HepG2 (cell line): Measurements from ENCODE around the gene NDUFB10. TPM values are rescaled to one million over a fixed set of nuclear protein-coding genes. Genes with fewer than 3 reads are reported as not detected.
A peak's percentile ranks its signal among the peaks of the same experiment; 100 is the strongest.

ENCODE experiments used
- ATAD3A ChIP-seq: sonication (generic); formaldehyde crosslinking; IDR thresholded peaks from 2 replicates; pipeline ENCODE4 v1.4.0; 2020; ENCODE audit warnings: missing genetic modification reagents
- ATF7-NPFF ChIP-seq: sonication (generic); formaldehyde crosslinking; IDR thresholded peaks from 2 replicates; pipeline ENCODE4 v1.8.1; 2023; ENCODE audit warnings: mild to moderate bottlenecking, low read depth, missing genetic modification reagents, moderate library complexity
- FOXP1 ChIP-seq, 2 experiments: fragments of 450-650 bp in 1 of 2; IDR thresholded peaks; 2 replicates each; pipeline ENCODE4 v1.6.1; 2017 to 2018; ENCODE audit warnings: antibody characterized with exemption in 1 of 2
- HNRNPLL ChIP-seq: fragments of 200-400 bp; formaldehyde crosslinking; IDR thresholded peaks from 2 replicates; pipeline ENCODE4 v1.6.1; 2017; ENCODE audit warnings: mild to moderate bottlenecking, low read depth, low read length; ENCODE audit not compliant: poor library complexity, severe bottlenecking
- KLF12 ChIP-seq: sonication (generic); formaldehyde crosslinking; IDR thresholded peaks from 2 replicates; pipeline ENCODE4 v1.4.0; 2020; ENCODE audit warnings: missing genetic modification reagents, borderline replicate concordance
- MIER3 ChIP-seq: IDR thresholded peaks from 2 replicates; pipeline ENCODE4 v1.6.1; 2016; ENCODE audit warnings: missing compliant biosample characterization, borderline replicate concordance
- NR1H2 ChIP-seq: sonication (generic); formaldehyde crosslinking; IDR thresholded peaks from 2 replicates; pipeline ENCODE4 v1.8.1; 2022; ENCODE audit warnings: low read depth, missing genetic modification reagents, borderline replicate concordance
- RBAK ChIP-seq: sonication (generic); formaldehyde crosslinking; IDR thresholded peaks from 2 replicates; pipeline ENCODE4 v1.5.1; 2020; ENCODE audit warnings: mild to moderate bottlenecking, missing genetic modification reagents
- RFXAP ChIP-seq: sonication (generic); formaldehyde crosslinking; IDR thresholded peaks from 2 replicates; pipeline ENCODE4 v1.4.0; 2020; ENCODE audit warnings: missing genetic modification reagents, borderline replicate concordance
- SP5 ChIP-seq: IDR thresholded peaks from 2 replicates; pipeline ENCODE4 v1.6.1; 2016; ENCODE audit warnings: low read depth, borderline replicate concordance
- ZNF121 ChIP-seq: sonication (generic); formaldehyde crosslinking; IDR thresholded peaks from 2 replicates; pipeline ENCODE4 v1.5.0; 2020; ENCODE audit warnings: mild to moderate bottlenecking, missing genetic modification reagents
- ZNF563 ChIP-seq: sonication (generic); formaldehyde crosslinking; IDR thresholded peaks from 2 replicates; pipeline ENCODE4 v1.8.0; 2022; ENCODE audit warnings: mild to moderate bottlenecking, moderate library complexity, missing genetic modification reagents
- ZNF678 ChIP-seq: sonication (generic); formaldehyde crosslinking; IDR thresholded peaks from 2 replicates; pipeline ENCODE4 v1.4.0; 2020; ENCODE audit warnings: mild to moderate bottlenecking, missing genetic modification reagents
- ZNF891 ChIP-seq: sonication (generic); formaldehyde crosslinking; IDR thresholded peaks from 2 replicates; pipeline ENCODE4 v1.5.0; 2020; ENCODE audit warnings: mild to moderate bottlenecking, missing genetic modification reagents
- ZSCAN12 ChIP-seq: sonication (generic); formaldehyde crosslinking; IDR thresholded peaks from 2 replicates; pipeline ENCODE4 v1.9.0; 2021; ENCODE audit warnings: mild to moderate bottlenecking, missing genetic modification reagents
- polyA plus RNA-seq, 8 experiments: library from polyadenylated mRNA; depleted of rRNA in 3 of 8; stranded (reverse) in 7 of 8; unstranded in 1 of 8; fragments of >200 nt; fragmentation: Illumina TruSeq in 4 of 8; extraction: Trizol in 4 of 8; gene quantifications; 2 replicates each; pipeline versions ENCODE4 v1.2.1 to v1.2.3, GENCODE V29; 2011 to 2016; ENCODE audit warnings: low read depth in 4 of 8, missing spikeins in 1 of 8, mixed read lengths in 1 of 8; ENCODE audit not compliant: insufficient read depth in 1 of 8
- total RNA-seq, 5 experiments: library from RNA; depleted of rRNA; stranded (reverse); fragments of >200 nt; fragmentation: Illumina TruSeq; extraction: Trizol; gene quantifications; 2 replicates each; pipeline ENCODE4 v1.2.3, GENCODE V29; 2016; ENCODE audit warnings: low read depth in 1 of 5
- TF ChIP-seq, protein P1 (sequence below): sonication (generic); formaldehyde crosslinking; IDR thresholded peaks from 2 replicates; pipeline ENCODE4 v1.4.0; 2020; ENCODE audit warnings: missing genetic modification reagents
- TF ChIP-seq, protein P2 (sequence below): sonication (generic); formaldehyde crosslinking; IDR thresholded peaks from 2 replicates; pipeline ENCODE4 v1.4.0; 2020; ENCODE audit warnings: missing genetic modification reagents, mild to moderate bottlenecking, borderline replicate concordance
- TF ChIP-seq, protein P3 (sequence below): sonication (generic); formaldehyde crosslinking; IDR thresholded peaks from 2 replicates; pipeline ENCODE4 v1.5.0; 2020; ENCODE audit warnings: mild to moderate bottlenecking, missing genetic modification reagents
- TF ChIP-seq, protein P4 (sequence below): conservative IDR thresholded peaks from 2 replicates; pipeline ENCODE4 v1.6.1; 2018; ENCODE audit warnings: missing genetic modification reagents

The NDUFB10 gene
- total and polyA plus RNA-seq, 2 of the 13 experiments (the other 11 are each of a cell fraction or from before 2014, with no cell fraction given) = 68.6 to 157 TPM

DNA sequence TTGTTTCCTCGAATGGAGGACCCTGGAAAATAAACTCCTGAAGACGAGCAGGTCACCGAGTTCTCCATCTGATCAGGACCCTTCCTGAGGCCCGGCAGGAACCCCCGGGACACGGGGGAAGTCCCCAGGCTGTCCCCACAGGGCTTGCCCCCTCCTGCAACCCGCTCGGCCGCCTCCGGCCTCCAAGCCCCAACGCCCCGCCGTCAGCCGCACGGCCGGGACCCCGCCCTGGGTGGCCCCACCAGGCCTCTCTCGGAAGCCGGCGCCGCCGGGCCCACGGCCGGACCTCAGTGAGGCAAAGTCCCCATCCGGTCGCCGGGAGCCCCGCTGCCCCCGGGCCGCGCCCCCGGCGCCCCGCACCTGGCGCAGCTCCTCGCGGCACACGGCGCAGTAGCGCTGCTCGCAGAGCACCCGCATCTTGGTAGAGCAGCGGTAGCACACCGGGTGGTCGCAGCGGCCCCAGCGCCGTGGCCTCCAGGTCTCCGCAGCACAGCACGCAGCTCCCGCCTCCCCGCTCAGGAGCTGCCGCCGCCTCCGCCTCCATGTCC is 49.9 kb downstream of the NDUFB10 start (continued):
- TF ChIP-seq ATAD3A (CRISPR knock-in tag) = no peak
- TF ChIP-seq ZNF891 (CRISPR knock-in tag) = 0 out of 2 replicates have a peak, but pooled peaks have one; percentile 12
- TF ChIP-seq NR1H2 (CRISPR knock-in tag) = no peak
- no peak for TF ChIP-seq RFXAP (CRISPR knock-in tag)
- TF ChIP-seq, protein P1, sequence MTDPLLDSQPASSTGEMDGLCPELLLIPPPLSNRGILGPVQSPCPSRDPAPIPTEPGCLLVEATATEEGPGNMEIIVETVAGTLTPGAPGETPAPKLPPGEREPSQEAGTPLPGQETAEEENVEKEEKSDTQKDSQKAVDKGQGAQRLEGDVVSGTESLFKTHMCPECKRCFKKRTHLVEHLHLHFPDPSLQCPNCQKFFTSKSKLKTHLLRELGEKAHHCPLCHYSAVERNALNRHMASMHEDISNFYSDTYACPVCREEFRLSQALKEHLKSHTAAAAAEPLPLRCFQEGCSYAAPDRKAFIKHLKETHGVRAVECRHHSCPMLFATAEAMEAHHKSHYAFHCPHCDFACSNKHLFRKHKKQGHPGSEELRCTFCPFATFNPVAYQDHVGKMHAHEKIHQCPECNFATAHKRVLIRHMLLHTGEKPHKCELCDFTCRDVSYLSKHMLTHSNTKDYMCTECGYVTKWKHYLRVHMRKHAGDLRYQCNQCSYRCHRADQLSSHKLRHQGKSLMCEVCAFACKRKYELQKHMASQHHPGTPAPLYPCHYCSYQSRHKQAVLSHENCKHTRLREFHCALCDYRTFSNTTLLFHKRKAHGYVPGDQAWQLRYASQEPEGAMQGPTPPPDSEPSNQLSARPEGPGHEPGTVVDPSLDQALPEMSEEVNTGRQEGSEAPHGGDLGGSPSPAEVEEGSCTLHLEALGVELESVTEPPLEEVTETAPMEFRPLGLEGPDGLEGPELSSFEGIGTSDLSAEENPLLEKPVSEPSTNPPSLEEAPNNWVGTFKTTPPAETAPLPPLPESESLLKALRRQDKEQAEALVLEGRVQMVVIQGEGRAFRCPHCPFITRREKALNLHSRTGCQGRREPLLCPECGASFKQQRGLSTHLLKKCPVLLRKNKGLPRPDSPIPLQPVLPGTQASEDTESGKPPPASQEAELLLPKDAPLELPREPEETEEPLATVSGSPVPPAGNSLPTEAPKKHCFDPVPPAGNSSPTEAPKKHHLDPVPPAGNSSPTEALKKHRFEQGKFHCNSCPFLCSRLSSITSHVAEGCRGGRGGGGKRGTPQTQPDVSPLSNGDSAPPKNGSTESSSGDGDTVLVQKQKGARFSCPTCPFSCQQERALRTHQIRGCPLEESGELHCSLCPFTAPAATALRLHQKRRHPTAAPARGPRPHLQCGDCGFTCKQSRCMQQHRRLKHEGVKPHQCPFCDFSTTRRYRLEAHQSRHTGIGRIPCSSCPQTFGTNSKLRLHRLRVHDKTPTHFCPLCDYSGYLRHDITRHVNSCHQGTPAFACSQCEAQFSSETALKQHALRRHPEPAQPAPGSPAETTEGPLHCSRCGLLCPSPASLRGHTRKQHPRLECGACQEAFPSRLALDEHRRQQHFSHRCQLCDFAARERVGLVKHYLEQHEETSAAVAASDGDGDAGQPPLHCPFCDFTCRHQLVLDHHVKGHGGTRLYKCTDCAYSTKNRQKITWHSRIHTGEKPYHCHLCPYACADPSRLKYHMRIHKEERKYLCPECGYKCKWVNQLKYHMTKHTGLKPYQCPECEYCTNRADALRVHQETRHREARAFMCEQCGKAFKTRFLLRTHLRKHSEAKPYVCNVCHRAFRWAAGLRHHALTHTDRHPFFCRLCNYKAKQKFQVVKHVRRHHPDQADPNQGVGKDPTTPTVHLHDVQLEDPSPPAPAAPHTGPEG (CRISPR knock-in tag) = 0 out of 2 replicates have a peak, but pooled peaks have one; percentile 6
- no peak for TF ChIP-seq SP5 (CRISPR knock-in tag)
- TF ChIP-seq FOXP1 (IDR thresholded peaks at IDR 0.05) = no peak
- no peak for TF ChIP-seq FOXP1 (CRISPR knock-in tag; IDR thresholded peaks at IDR 0.05)
- TF ChIP-seq, protein P2, sequence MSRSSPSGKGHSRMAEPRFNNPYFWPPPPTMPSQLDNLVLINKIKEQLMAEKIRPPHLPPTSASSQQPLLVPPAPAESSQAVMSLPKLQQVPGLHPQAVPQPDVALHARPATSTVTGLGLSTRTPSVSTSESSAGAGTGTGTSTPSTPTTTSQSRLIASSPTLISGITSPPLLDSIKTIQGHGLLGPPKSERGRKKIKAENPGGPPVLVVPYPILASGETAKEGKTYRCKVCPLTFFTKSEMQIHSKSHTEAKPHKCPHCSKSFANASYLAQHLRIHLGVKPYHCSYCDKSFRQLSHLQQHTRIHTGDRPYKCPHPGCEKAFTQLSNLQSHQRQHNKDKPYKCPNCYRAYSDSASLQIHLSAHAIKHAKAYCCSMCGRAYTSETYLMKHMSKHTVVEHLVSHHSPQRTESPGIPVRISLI (CRISPR knock-in tag) = no peak
- TF ChIP-seq ZNF563 (CRISPR knock-in tag) = no peak
- 0 out of 2 replicates have a peak, but pooled peaks have one; percentile 15 for TF ChIP-seq ATF7-NPFF (CRISPR knock-in tag)
- no peak for TF ChIP-seq MIER3 (CRISPR knock-in tag)
- TF ChIP-seq RBAK (CRISPR knock-in tag) = no peak
- TF ChIP-seq HNRNPLL = peak; percentile 74
- TF ChIP-seq, protein P3, sequence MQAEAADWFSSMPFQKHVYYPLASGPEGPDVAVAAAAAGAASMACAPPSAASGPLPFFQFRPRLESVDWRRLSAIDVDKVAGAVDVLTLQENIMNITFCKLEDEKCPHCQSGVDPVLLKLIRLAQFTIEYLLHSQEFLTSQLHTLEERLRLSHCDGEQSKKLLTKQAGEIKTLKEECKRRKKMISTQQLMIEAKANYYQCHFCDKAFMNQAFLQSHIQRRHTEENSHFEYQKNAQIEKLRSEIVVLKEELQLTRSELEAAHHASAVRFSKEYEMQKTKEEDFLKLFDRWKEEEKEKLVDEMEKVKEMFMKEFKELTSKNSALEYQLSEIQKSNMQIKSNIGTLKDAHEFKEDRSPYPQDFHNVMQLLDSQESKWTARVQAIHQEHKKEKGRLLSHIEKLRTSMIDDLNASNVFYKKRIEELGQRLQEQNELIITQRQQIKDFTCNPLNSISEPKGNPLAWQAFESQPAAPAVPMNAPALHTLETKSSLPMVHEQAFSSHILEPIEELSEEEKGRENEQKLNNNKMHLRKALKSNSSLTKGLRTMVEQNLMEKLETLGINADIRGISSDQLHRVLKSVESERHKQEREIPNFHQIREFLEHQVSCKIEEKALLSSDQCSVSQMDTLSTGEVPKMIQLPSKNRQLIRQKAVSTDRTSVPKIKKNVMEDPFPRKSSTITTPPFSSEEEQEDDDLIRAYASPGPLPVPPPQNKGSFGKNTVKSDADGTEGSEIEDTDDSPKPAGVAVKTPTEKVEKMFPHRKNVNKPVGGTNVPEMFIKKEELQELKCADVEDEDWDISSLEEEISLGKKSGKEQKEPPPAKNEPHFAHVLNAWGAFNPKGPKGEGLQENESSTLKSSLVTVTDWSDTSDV (CRISPR knock-in tag) = no peak
- TF ChIP-seq, protein P4, sequence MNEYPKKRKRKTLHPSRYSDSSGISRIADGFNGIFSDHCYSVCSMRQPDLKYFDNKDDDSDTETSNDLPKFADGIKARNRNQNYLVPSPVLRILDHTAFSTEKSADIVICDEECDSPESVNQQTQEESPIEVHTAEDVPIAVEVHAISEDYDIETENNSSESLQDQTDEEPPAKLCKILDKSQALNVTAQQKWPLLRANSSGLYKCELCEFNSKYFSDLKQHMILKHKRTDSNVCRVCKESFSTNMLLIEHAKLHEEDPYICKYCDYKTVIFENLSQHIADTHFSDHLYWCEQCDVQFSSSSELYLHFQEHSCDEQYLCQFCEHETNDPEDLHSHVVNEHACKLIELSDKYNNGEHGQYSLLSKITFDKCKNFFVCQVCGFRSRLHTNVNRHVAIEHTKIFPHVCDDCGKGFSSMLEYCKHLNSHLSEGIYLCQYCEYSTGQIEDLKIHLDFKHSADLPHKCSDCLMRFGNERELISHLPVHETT (CRISPR knock-in tag) = no peak
- no peak for TF ChIP-seq KLF12
- TF ChIP-seq ZNF678 (CRISPR knock-in tag) = no peak
- TF ChIP-seq ZNF121 = no peak
- TF ChIP-seq ZSCAN12 = no peak
